GM12892 (cell line): ENCODE results near the gene NAT16.

Source experiments
- POLR2A ChIP-seq: IDR thresholded peaks from 2 replicates; pipeline ENCODE4 v1.6.1; 2011; ENCODE audit warnings: low read depth, low read length, control low read depth
- POLR2AphosphoS5 ChIP-seq: IDR thresholded peaks from 2 replicates; pipeline ENCODE4 v1.6.1; 2011; ENCODE audit warnings: low read depth, low read length, control low read depth

GRCh38 chr7:101172854-101173751 is 7.0 kb downstream of the NAT16 start:
- no peak for TF ChIP-seq POLR2A
- no peak for TF ChIP-seq POLR2AphosphoS5
